ENCODE results near the gene PRAMEF14. TPM values are rescaled to one million over a fixed set of nuclear protein-coding genes. Genes with fewer than 3 reads are reported as not detected.
"Not testable (repeated sequence)": the region's sequence is repeated elsewhere in the genome, so short reads cannot be mapped to it uniquely, and the experiment has no call there.

The PRAMEF14 gene
- total RNA-seq = not detected in 2 replicates

DNA sequence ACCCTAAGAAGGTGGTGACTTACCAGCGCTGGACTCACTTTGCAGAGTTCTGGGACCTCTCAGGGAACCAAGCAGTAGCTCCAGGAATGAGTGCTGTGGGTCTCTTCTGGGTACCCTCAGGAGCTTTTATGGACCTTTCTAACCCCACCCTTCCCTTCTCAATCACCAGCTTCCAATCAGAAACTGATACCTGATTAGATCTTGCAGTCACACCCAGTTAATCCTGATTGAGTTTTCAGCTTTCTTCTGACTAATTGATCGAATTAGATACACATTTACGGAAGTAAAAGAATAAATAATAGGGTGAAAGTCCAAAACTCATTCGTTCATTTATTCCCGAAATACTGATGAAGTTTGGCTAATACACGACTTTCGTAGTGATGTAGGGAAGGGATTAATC lies at the start of gene PRAMEF14:
Gene PRAMEF14 (minus strand): TSS at position 101 of the 400 bp plus-strand sequence. CDS start 1,820 bp downstream, outside the sequence.
- not testable (repeated sequence) for DNase-seq (ENCODE audit: low read depth in 2 of 2)

GRCh38 chr1:13395311-13395710 lies 48.4 kb upstream of the PRAMEF14 start:
- DNase-seq (ENCODE audit: low read depth in 2 of 2) = not testable (repeated sequence)

- DNase-seq (ENCODE audit: low read depth in 2 of 2) = not testable (repeated sequence)
Measured at GRCh38 chr1:13394761-13395160, 47.8 kb upstream of the PRAMEF14 start.

DNA sequence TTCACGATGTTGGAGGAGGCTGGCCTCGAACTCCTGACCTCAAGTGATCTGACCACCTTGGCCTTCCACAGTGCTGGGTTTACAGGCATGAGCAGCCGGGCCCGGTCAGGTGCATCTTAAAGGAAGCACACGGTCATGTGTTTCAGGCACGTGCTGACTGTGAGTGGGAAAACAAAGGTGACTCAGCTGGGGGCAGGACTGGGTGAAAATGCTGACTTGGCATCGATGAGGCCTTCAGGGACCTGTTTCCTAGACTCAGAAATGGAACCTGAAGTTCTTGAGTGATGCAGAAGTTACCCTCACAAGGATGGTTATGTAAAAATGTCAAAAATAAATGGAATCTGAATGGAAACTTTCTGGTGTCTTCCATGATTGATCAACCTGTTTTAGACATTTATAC lies 46.1 kb upstream of the PRAMEF14 start:
- DNase-seq (ENCODE audit: low read depth in 2 of 2) = not testable (repeated sequence)

DNA sequence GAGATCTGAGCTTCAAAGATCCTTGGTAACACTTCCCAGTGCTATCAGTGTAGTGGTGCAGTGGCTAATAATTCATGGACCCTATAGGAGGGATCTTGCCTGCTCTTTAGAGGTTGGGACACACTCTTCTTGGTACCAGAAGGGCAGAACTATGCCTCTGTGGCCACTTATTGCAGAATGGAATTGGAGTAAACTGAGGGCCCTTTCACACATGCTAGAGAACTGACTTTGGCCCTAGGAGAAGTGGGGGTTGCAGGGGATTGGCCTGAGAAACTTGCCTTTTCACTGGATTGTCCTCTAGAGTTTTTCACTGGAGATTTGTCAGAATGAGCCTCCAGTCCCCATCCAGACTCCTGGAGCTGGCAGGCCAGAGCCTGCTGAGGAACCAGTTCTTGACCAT lies 42.4 kb upstream of the PRAMEF14 start, which contains the start of gene PRAMEF17:
Gene PRAMEF17 (plus strand): TSS at position 301 of the 400 bp plus-strand sequence. CDS start 26 bp downstream, at position 327.
- not testable (repeated sequence) for DNase-seq (ENCODE audit: low read depth in 2 of 2)

DNA sequence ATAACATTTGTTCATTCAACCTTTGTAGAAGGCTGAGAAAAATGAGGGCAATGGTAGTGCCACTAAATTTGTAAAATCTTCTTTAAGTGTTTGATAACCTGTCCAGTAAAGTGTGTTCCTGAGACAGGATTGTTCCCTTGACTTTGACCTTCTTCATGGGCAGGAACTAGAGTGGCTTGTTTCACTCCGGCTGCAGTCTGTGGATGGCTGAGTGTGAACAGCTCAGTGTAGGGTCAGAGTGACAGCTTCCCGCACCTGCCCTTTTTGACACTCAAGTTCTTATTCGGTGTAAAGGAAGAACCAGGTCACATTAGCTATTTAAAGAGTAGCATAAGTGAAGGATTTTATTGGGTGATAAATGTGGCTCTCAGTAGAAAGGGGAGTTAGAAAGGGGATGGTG lies 33.4 kb upstream of the PRAMEF14 start:
- not testable (repeated sequence) for DNase-seq (ENCODE audit: low read depth in 2 of 2)

GRCh38 chr1:13378983-13379382 lies 32.0 kb upstream of the PRAMEF14 start:
- not testable (repeated sequence) for DNase-seq (ENCODE audit: low read depth in 2 of 2)

DNA sequence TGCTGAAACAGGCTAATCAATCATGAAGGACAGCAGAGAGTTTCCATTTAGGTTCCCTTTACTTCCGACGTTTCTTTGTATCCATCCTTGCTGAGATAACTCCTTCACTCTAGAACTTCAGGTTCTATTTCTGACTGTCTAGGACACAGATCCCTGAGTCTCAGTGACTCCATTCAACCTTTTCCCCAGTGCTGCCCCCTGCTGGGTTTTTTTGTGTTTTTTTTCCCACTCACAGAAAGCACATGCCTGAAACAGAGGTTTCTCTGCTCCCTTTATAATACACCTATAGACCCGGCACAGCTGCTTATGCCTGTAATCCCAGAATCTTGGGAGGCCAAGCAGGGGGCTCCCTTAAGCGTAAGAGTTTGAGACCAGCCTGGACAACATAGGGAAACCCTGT lies 21.6 kb upstream of the PRAMEF14 start:
- DNase-seq (ENCODE audit: low read depth in 2 of 2) = not testable (repeated sequence)

- DNase-seq (ENCODE audit: low read depth in 2 of 2) = not testable (repeated sequence)
Measured at GRCh38 chr1:13366536-13366935, 19.6 kb upstream of the PRAMEF14 start.

- not testable (repeated sequence) for DNase-seq (ENCODE audit: low read depth in 2 of 2)
Measured at GRCh38 chr1:13364928-13365327, 18.0 kb upstream of the PRAMEF14 start.

DNA sequence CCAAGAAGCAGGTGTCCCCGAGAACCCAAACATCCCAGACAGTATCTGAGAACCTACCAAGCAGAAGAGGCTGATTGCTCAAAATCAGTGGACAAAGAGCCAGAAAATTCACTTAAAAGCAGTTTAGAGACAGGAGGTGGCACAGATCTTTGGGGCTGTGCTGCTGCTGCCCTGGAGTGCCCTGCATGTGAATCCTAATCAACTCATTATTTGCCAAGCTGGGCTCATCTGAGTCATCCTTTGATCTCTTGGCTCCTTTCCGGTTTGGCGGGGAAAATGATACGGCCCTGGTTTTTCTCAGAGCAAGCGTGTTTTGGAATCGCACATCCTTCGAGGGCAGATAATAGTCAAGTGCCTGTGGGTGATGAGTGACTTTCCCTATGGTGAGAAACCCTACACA lies 15.4 kb upstream of the PRAMEF14 start:
- not testable (repeated sequence) for DNase-seq (ENCODE audit: low read depth in 2 of 2)

GRCh38 chr1:13356774-13357173 lies 9.8 kb upstream of the PRAMEF14 start:
- DNase-seq (ENCODE audit: low read depth in 2 of 2) = peak; percentile 55 to 63

GRCh38 chr1:13354475-13354874 lies 7.5 kb upstream of the PRAMEF14 start:
- not testable (repeated sequence) for DNase-seq (ENCODE audit: low read depth in 2 of 2)

DNA sequence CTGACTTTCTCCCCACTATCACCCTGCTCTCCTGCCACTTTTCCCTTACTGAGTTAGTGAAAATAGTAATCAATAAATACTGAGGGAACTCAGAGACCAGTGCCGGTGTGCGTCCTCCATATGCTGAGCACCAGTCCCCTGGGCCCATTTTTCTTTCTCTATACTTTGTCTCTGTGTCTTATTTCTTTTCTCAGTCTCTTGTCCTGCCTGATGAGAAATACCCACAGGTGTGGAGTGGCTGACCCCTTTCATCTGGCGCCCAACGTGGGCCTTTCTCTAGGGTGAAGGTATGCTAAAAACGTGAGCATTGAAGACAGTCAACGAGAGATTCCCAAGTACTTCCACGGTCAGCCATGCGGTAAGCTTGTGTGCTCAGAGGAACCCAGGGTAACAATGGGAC lies 6.5 kb upstream of the PRAMEF14 start:
- DNase-seq (ENCODE audit: low read depth in 2 of 2) = peak in 1 of 2 donors; percentile 4

DNA sequence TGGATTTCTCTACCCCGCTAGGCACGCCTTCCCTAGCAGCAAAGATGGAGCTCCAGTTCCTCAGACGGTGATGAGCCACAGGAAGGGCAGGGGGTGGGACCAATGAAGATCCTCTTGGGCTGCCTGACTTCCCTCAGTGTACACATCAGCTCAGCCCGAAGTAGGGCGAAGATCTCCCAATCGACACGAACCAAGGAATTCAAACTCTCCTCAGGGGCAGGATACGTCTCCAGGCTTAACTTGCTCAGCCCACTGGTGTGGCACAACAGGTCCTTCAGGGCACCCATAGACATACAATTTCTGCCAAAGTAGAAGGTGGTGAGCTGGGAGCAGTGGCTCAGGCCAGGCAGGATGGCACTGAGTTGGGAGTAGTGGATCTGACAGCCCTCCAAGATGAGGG lies 4.4 kb downstream of the PRAMEF14 start:
- not testable (repeated sequence) for DNase-seq (ENCODE audit: low read depth in 2 of 2)

DNA sequence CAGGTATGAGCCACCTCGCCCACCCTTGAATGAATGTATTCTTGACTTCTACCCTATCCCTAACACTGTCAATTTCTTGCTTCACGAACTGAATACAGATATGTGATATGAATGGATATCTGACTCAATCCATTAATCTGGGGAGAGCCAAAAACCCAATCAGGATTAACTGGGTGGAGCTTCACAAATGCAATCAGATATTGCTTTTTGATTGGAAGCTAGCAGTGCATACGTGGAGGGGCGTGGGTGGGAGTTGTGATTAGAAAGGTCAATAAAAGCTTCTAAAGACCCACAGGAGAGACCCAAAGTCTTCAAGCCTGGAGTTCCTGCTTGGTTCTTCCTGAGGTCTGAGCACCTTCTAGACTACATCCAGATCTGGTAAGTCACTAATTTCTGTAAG lies 31.7 kb downstream of the PRAMEF14 start, which contains the start of gene PRAMEF15:
Gene PRAMEF15 (plus strand): TSS at position 301 of the 400 bp plus-strand sequence. CDS start 2,827 bp downstream, outside the sequence.
- DNase-seq (ENCODE audit: low read depth in 2 of 2) = not testable (repeated sequence)

DNA sequence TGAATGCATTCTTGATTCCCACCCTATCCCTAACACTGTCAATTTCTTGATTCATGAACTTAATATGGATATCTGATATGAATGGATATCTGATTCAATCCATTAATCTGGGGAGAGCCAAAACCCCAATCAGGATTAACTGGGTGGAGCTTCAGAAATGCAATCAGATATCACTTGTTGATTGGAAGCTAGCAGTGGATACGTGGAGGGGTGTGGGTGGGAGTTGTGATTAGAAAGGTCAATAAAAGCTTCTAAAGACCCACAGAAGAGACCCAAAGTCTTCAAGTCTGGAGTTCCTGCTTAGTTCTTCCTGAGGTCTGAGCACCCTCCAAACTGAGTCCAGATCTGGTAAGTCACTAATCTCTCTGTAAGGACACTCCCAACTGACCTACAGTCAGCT lies 43.7 kb downstream of the PRAMEF14 start, which contains the start of gene PRAMEF33:
Gene PRAMEF33 (plus strand): TSS at position 301 of the 400 bp plus-strand sequence. CDS start 2,416 bp downstream, outside the sequence.
- not testable (repeated sequence) for DNase-seq (ENCODE audit: low read depth in 2 of 2)

DNA sequence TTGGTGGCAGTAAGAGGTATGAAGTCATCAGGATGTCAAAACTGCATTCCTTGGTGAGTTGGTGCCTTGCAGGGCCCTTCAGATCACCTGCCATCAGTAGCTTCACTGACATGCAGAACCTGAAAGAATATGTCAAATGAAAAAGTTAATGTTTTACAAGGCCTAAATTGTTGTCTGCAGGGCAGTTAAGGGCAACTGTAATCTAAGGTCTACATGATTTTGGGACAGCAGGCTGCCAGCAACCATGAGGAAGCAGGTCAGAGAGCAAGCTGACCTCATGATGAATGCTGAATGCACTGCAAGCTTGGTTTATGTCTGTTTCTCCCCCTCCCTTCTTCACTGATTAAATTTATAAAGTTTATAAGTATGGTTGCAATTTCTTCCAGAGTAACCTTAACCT lies 44.7 kb downstream of the PRAMEF14 start:
- DNase-seq (ENCODE audit: low read depth in 2 of 2) = not testable (repeated sequence)

DNA sequence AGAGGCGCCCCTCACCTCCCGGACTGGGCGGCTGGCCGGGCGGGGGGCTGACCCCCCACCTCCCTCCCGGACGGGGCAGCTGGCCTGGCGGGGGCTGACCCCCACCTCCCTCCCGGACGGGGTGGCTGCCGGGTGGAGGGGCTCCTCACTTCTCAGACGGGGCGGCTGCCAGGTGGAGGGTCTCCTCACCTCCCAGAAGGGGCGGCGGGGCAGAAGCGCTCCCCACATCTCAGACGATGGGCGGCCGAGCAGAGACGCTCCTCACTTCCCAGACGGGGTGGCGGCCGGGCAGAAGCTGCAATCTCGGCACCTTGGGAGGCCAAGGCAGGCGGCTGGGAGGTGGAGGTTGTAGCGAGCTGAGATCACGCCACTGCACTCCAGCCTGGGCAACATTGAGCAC lies 48.2 kb downstream of the PRAMEF14 start:
- DNase-seq (ENCODE audit: low read depth in 2 of 2) = not testable (repeated sequence)

- DNase-seq (ENCODE audit: low read depth in 2 of 2) = not testable (repeated sequence)
Measured at GRCh38 chr1:13297216-13297931, 49.6 kb downstream of the PRAMEF14 start.
